Mammary microvascular endothelial cell (primary cell): ENCODE data around the gene OSM. TPM values are rescaled to one million over a fixed set of nuclear protein-coding genes. Genes with fewer than 3 reads are reported as not detected.

Experiments
- total RNA-seq: library from RNA; depleted of rRNA; stranded (reverse); fragments of >200 nt; gene quantifications from 2 replicates; pipeline ENCODE4 v1.2.3, GENCODE V29; 2015

The OSM gene
- total RNA-seq: not detected in 2 replicates

DNA sequence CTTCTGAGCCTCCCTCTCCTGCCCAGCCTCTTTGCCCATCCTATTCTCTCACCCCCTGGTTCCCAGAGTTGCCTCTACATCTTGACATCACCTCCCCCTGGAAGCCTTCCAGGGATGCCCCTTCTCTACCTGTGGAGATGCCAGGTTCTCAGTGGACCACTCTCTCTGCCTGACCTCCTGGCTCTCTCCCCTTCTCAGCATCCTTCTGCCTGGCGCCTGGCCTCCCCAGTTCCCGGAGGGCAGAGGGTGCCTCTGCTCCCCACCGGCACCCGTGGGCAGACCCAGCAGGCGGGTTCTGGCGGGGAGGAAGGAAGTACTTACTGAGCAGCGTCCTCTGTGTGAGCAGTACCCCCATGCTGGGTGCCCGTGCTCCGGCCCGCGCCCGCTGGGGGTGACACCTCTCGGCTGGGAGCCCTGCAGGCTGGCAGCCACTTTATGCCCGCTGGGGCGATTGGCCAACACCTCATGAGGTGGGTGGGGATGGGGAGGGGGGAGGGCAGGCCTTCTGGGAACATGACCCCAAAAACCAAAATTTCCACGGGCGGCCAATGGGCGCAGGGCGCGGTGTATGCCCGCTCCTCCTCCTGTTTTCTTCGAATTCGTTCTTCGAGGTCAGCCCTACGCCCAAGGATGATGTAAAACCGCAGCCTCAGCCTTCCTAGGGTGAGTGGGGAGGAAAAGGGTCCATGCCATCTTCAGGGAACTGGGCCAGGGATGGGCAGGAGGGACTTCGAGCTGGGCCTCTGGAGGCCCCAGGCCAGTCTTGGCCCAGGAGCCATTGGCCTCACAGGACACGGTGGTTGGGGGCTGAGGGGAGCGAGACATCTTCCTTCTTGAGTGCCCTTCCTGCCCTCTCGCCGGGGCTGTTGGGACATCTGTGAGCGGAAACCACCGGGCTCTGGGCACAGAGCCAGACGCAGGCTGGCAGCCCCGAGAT is at the start of gene OSM:
Gene OSM (minus strand): TSS at position 407 of the 937 bp plus-strand sequence. CDS start 52 bp downstream, at position 355.

DNA sequence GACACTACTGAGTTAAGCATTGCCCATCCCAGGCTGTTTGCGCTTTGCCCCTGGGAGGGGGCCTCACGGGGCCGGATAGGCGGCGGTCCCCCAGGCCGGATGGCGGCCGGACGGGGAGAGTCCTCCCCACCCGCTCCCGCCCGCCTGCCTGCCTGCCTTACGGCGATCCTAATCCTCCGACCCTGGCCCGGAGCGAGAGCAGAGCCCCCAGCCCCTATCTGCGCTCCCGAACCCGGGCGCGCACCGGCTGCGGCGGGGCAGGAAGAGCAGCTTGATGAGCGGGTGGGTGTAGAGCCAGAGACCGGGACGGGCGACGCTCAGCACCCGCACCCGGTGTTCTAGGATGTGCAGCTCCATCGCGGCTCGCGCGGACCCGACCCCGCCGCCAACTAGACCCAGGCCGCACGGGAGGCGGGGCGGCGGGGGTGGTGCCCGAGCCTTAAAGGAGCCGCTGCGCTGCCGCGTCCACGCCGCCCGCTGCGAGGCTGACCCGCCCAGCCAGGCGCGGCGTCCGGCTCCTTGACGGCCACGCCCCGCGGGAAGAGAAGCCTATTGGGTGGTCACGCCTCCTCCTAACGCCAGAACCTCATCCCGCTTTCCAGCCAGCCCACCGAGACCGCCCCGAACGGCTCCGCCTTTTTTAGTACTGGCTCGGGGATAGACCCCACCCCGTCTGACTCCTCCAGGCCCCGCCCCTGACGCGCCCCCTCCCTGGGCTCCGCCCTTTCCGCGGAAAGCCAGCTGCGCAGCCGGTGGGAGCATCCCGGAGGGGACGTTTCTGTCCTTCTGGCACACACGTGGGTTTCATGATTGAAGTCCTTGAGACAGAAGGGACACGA is 22.7 kb upstream of the OSM start, which contains the start of gene CASTOR1:
Gene CASTOR1 (minus strand): TSS at position 365 of the 839 bp plus-strand sequence. CDS start 8 bp downstream, at position 357.

DNA sequence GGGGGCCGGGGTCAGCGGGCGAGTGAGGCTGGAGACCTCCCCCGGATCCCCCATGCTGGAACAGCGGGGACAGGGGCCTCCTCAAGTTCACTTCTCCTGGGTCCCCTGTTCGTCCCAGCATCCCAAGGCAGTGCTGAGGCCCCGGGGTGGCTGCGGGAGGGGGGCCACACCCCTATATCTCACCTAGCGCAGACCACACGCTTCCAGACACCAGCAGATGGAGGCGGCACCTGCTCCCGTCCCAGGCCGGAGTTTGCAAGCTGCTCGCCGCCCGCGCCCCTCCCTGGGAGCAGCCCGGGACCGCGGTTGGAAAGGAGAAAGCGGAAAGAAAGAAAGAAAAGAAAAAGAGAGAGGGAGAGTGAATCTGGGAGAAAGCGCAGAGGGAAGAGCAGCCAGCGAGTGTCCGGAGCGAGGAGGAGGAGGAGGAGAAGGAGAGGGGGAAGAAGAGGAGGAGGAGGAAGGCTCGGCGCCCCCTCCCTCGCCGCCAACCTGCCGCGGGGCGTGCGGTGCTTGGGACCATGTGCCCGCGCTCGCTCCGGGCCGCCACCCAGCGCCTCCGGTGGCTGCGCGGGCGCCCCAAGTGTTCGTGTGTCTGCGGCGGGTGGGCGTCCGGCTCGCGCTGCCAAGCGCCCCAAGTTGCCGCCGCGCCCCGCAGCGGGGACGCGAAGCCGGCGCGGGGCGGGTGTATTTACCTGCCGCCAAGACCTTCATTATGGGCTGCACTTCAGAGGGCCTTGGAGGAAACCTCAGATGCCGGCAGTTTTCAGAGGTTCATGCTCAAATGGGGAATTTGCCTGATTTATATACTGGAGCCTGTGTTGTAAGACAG is 20.5 kb downstream of the OSM start, which contains the start of gene LIF:
Gene LIF (minus strand): TSS at position 775 of the 829 bp plus-strand sequence. CDS start 64 bp downstream, at position 711.

Other genes starting within 250 kb of the OSM start
- gene HORMAD2, start 186.4 kb downstream of the OSM start, total RNA-seq: not detected in 2 replicates
- gene LIF, start 20.1 kb downstream of the OSM start, total RNA-seq: 0.33 and 0.49 TPM in 2 replicates
- 9.0 and 13.7 TPM in 2 replicates for gene CASTOR1, start 22.7 kb upstream of the OSM start, total RNA-seq
- 8.5 and 10.1 TPM in 2 replicates for gene TBC1D10A, start 60.1 kb upstream of the OSM start, total RNA-seq
- 28.6 and 40.0 TPM in 2 replicates for gene SF3A1, start 90.0 kb upstream of the OSM start, total RNA-seq
- gene CCDC157, start 90.2 kb upstream of the OSM start, total RNA-seq: 1.3 and 5.1 TPM in 2 replicates
- gene RNF215, start 120.6 kb upstream of the OSM start, total RNA-seq: 7.8 and 8.1 TPM in 2 replicates
- 33.0 and 36.9 TPM in 2 replicates for gene SEC14L2, start 130.2 kb upstream of the OSM start, total RNA-seq
- 106 and 127 TPM in 2 replicates for gene MTFP1, start 158.9 kb upstream of the OSM start, total RNA-seq
- gene SEC14L3, start 205.2 kb upstream of the OSM start, total RNA-seq: not detected in 2 replicates
- 0.15 and 0.53 TPM in 2 replicates for gene SEC14L4, start 238.8 kb upstream of the OSM start, total RNA-seq